ENCODE measurements around the gene BCL6.

The BCL6 gene

DNA sequence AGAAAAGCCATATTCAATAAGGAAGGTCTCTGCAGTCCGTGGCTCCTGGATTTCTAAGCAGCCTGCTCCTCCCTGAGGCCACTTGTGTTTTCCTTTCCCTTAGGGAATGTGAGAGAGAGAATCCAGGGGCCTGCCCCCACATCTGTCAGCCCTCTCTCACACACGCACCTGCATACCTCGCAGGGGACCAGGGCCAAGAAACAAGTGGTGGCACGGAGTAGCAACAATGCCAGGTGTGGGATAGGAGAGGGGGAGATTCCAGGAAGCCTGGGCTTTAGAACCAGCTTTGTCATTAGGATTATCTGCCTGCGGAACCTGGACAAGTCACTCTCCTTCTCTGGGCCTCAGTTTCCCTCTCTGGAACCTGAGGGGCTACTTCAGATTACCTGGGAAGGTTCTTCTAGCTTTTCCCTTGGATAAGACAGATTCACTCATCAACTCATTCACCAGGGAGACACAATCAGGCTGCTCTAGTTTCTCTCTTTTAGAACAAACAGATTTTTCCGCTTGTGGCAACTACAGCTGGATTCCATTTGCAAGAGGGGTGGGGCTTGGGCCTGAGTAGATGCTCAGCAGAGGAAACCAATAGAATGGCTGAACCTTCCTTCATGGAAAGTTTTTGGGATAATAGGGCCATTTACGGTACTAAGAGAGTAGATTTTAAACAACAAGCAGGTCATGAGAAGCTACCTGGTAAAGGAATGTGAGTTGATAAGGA is 19.5 kb downstream of the BCL6 start:
- no peak overlapping the region for H3K27ac ChIP-seq (ENCODE audit: low read depth, low read length)
- H2AFZ ChIP-seq (ENCODE audit: low read length, unreplicated experiment), result no peak overlapping the region
- no peaks in the 10 kb centered on the region for H3K79me2 ChIP-seq (ENCODE audit: control insufficient read depth, insufficient read depth, low read length, unreplicated experiment)
- H3K36me3 ChIP-seq (ENCODE audit: insufficient read depth, low read length), result peaks cover 63% of the 10 kb centered on the region
- no peaks in the 10 kb centered on the region for H3K4me1 ChIP-seq (ENCODE audit: control insufficient read depth, insufficient read depth, low read length, unreplicated experiment)
- no peak overlapping the region for H3K4me3 ChIP-seq (ENCODE audit: low read depth, low read length)
- no peaks in the 10 kb centered on the region for H3K27me3 ChIP-seq (ENCODE audit: insufficient read depth, low read length)

DNA sequence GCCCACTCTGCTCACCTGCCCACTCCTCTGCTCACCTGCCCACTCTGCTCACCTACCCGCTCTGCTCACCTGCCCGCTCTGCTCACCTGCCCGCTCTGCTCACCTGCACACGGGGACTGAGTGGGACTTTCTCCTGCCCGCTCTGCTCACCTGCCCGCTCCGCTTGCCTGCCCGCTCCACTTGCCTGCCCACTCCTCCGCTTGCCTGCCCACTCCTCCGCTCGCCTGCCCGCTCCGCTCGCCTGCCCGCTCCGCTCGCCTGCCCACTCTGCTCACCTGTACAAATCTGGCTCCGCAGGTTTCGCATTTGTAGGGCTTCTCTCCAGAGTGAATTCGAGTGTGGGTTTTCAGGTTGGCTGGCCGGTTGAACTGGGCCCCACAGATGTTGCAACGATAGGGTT is 20.0 kb downstream of the BCL6 start:
- Histone ChIP-seq H3K4me3 (ENCODE audit: low read depth, low read length) (no peak overlapping the region), H3K36me3 (ENCODE audit: insufficient read depth, low read length) (peaks cover 58% of the 10 kb centered on the region), H3K27me3 (ENCODE audit: insufficient read depth, low read length) (no peaks in the 10 kb centered on the region), H3K27ac (ENCODE audit: low read depth, low read length) (no peak overlapping the region), H3K79me2 (ENCODE audit: control insufficient read depth, insufficient read depth, low read length, unreplicated experiment) (no peaks in the 10 kb centered on the region), H3K4me1 (ENCODE audit: control insufficient read depth, insufficient read depth, low read length, unreplicated experiment) (no peaks in the 10 kb centered on the region), H2AFZ (ENCODE audit: low read length, unreplicated experiment) (no peak overlapping the region)

DNA sequence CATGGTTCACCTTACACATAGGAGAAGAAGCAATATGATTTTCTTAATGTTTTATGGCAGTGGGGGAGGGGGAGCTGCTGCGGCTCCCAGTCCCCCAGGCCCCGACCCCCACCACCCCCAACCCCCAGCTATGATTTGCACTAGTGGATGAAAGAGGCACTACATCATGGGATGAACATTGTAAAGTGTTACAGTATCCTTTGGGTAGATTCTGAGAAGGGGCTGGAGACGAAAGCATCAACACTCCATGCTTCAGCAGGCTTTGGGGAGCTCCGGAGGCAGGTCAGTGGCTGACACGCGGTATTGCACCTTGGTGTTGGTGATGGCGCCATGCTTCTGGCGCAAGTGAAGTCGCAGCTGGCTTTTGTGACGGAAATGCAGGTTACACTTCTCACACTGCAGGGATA is 23.1 kb downstream of the BCL6 start:
- Histone ChIP-seq H3K4me3 (ENCODE audit: low read depth, low read length) (no peak overlapping the region), H3K27me3 (ENCODE audit: insufficient read depth, low read length) (no peaks in the 10 kb centered on the region), H3K36me3 (ENCODE audit: insufficient read depth, low read length) (peaks cover 38% of the 10 kb centered on the region), H2AFZ (ENCODE audit: low read length, unreplicated experiment) (no peak overlapping the region), H3K79me2 (ENCODE audit: control insufficient read depth, insufficient read depth, low read length, unreplicated experiment) (no peaks in the 10 kb centered on the region), H3K27ac (ENCODE audit: low read depth, low read length) (no peak overlapping the region), H3K4me1 (ENCODE audit: control insufficient read depth, insufficient read depth, low read length, unreplicated experiment) (no peaks in the 10 kb centered on the region)

DNA sequence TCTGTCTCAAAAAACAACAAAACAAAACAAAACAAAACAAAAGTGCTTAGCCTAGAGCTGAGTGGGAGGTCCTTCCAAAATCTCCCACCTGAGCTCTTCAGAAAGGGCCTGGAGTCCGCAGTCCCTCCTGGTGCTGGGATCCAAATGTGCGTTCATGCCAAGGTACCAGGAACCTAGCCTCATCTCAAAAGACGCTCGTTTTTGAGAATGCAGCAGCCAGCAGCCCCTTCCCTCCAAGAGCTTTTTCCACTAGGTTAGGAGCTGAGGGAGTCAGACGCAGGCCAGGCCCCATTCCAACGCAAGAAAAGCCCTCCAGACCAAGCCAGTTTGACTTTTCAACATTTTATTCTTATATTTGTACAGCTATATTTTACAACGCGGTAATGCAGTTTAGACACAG is 24.2 kb downstream of the BCL6 start:
- H3K36me3 ChIP-seq (ENCODE audit: insufficient read depth, low read length), result peaks cover 29% of the 10 kb centered on the region
- H3K27me3 ChIP-seq (ENCODE audit: insufficient read depth, low read length), result no peaks in the 10 kb centered on the region
- no peak overlapping the region for H2AFZ ChIP-seq (ENCODE audit: low read length, unreplicated experiment)
- H3K27ac ChIP-seq (ENCODE audit: low read depth, low read length), result no peak overlapping the region
- no peak overlapping the region for H3K4me3 ChIP-seq (ENCODE audit: low read depth, low read length)
- no peaks in the 10 kb centered on the region for H3K79me2 ChIP-seq (ENCODE audit: control insufficient read depth, insufficient read depth, low read length, unreplicated experiment)
- H3K4me1 ChIP-seq (ENCODE audit: control insufficient read depth, insufficient read depth, low read length, unreplicated experiment), result no peaks in the 10 kb centered on the region

DNA sequence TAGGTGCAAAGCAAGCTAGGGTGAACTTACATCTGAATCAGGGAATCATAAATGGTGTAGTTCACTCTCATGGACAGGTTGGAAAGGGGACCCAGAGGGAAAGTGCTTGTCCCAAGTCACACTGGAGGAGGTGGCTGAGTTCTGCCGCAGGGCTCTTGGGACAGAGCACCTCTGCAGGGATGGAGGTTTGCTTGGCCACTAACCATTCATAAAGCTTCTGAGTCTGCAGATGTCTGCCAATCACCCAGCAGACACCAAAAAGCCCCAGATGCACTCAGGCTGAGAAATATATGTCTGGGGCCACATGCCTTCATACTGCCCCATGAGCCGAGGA is 25.0 kb downstream of the BCL6 start:
- Histone ChIP-seq H3K27ac (ENCODE audit: low read depth, low read length) (no peak overlapping the region), H3K36me3 (ENCODE audit: insufficient read depth, low read length) (peaks cover 24% of the 10 kb centered on the region), H3K27me3 (ENCODE audit: insufficient read depth, low read length) (no peaks in the 10 kb centered on the region), H3K4me3 (ENCODE audit: low read depth, low read length) (no peak overlapping the region), H3K4me1 (ENCODE audit: control insufficient read depth, insufficient read depth, low read length, unreplicated experiment) (no peaks in the 10 kb centered on the region), H2AFZ (ENCODE audit: low read length, unreplicated experiment) (no peak overlapping the region), H3K79me2 (ENCODE audit: control insufficient read depth, insufficient read depth, low read length, unreplicated experiment) (no peaks in the 10 kb centered on the region)

DNA sequence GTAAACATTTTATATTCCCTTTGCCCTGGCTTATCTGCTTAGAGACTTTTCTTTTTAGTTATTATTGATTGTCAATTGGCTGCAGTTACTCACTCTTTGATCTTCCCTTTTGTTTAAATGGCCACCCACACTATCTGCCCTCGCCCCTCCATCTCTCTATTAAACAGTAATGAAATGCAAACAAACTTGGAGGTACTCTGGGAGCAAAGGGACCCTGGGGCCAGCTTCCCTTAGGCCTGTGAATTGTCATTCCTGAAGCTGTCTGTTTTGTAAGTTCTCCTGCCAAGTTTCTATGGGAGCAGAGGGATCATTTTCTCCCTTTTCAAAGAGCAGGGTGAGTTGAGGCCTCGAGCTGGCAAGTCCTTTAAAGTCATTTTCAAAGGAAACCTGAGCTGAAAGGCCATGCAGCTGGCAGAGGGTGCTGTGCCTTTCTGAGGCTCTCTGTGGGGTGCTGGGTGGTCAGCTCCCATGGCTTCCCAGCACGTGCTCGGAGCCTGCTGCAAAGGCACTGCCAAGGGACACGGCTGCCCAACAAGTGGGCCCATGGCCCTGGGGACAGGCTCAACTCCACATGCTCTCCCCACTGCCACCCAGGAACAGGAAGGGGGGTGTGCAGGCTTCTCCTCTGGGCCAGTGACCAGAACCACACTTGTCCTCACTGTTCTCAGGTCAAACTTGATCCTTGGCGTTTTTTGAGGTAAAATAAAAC is 25.5 kb downstream of the BCL6 start:
- Histone ChIP-seq H3K27ac (ENCODE audit: low read depth, low read length) (no peak overlapping the region), H2AFZ (ENCODE audit: low read length, unreplicated experiment) (no peak overlapping the region), H3K4me3 (ENCODE audit: low read depth, low read length) (no peak overlapping the region), H3K4me1 (ENCODE audit: control insufficient read depth, insufficient read depth, low read length, unreplicated experiment) (no peaks in the 10 kb centered on the region), H3K27me3 (ENCODE audit: insufficient read depth, low read length) (no peaks in the 10 kb centered on the region), H3K36me3 (ENCODE audit: insufficient read depth, low read length) (peaks cover 23% of the 10 kb centered on the region), H3K79me2 (ENCODE audit: control insufficient read depth, insufficient read depth, low read length, unreplicated experiment) (no peaks in the 10 kb centered on the region)

DNA sequence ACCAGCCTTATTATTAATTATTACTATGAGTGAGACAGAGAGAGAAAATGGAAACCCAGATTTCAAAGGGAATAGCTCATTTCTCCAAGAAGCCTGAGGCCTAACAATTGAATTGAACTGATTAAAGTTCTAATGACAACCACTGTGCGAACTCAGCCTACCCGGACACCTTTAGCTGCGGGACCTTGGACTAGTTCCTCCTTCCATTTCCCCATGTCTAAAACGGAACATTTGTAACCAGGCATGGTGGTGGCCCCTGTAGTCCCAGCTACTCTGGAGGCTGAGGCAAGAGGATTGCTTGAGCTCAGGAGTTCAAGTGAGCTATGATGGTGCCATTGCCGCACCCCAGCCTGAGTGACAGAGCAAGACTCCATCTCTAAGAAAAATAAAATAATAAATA is 26.5 kb downstream of the BCL6 start:
- no peak overlapping the region for H3K4me3 ChIP-seq (ENCODE audit: low read depth, low read length)
- peaks cover 4% of the 10 kb centered on the region for H3K4me1 ChIP-seq (ENCODE audit: control insufficient read depth, insufficient read depth, low read length, unreplicated experiment)
- no peak overlapping the region for H3K27ac ChIP-seq (ENCODE audit: low read depth, low read length)
- H2AFZ ChIP-seq (ENCODE audit: low read length, unreplicated experiment), result no peak overlapping the region
- no peaks in the 10 kb centered on the region for H3K27me3 ChIP-seq (ENCODE audit: insufficient read depth, low read length)
- no peaks in the 10 kb centered on the region for H3K79me2 ChIP-seq (ENCODE audit: control insufficient read depth, insufficient read depth, low read length, unreplicated experiment)
- peaks cover 13% of the 10 kb centered on the region for H3K36me3 ChIP-seq (ENCODE audit: insufficient read depth, low read length)

DNA sequence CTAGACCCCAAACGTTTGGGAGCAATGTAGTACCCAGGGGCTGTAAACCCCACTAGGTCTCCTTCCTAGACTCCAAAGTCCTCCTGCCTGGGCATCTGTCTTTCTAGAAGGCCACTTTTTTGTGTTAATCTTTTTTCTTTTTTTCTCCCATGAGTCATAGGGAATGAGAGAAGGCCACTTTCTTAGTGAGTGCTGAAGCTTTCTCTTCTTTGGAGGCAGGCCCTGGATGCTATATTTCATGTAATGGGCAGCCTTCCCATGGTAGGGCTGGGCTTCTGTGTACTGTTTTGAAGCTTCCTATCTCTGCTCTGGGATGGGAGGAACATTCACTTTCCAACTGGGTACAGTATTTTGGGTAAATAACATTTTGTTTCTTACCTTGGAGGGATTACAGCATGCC is 27.7 kb downstream of the BCL6 start:
- no peak overlapping the region for H3K27ac ChIP-seq (ENCODE audit: low read depth, low read length)
- peaks cover 7% of the 10 kb centered on the region for H3K36me3 ChIP-seq (ENCODE audit: insufficient read depth, low read length)
- peaks cover 5% of the 10 kb centered on the region for H3K4me1 ChIP-seq (ENCODE audit: control insufficient read depth, insufficient read depth, low read length, unreplicated experiment)
- no peaks in the 10 kb centered on the region for H3K27me3 ChIP-seq (ENCODE audit: insufficient read depth, low read length)
- H3K4me3 ChIP-seq (ENCODE audit: low read depth, low read length), result no peak overlapping the region
- H3K79me2 ChIP-seq (ENCODE audit: control insufficient read depth, insufficient read depth, low read length, unreplicated experiment), result no peaks in the 10 kb centered on the region
- H2AFZ ChIP-seq (ENCODE audit: low read length, unreplicated experiment), result no peak overlapping the region

DNA sequence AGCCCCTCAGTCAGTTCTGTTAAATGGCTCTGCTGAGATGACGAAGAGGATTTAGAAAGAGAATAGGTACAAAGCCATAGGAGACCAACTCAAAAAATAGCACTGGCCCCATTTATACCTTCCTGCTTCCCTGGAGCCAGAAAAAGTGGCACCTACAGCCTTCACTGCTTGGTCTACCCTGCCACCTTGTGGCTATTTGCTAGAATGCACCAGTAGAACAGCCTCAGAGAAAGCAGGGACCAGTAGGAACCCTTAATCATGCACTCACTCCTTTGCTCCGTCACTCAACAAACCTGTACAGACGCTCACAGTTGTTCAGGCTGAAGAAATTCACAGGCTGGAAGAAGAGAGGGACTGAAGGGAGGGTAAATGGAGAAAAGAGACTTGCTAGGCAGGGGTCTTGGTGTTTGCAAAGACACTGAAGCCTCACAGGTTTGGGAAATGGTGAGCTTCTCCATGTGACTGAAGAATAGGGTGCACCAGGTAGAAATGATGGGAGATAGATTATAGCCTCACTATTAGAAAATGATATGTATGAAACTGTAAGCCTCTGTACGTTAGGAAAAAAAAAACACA is 30.8 kb downstream of the BCL6 start:
- Histone ChIP-seq H3K27me3 (ENCODE audit: insufficient read depth, low read length) (no peaks in the 10 kb centered on the region), H3K36me3 (ENCODE audit: insufficient read depth, low read length) (no peaks in the 10 kb centered on the region), H3K4me3 (ENCODE audit: low read depth, low read length) (no peak overlapping the region), H3K79me2 (ENCODE audit: control insufficient read depth, insufficient read depth, low read length, unreplicated experiment) (no peaks in the 10 kb centered on the region), H2AFZ (ENCODE audit: low read length, unreplicated experiment) (peak overlapping the region; percentile 85), H3K4me1 (ENCODE audit: control insufficient read depth, insufficient read depth, low read length, unreplicated experiment) (peaks cover 5% of the 10 kb centered on the region), H3K27ac (ENCODE audit: low read depth, low read length) (no peak overlapping the region)

DNA sequence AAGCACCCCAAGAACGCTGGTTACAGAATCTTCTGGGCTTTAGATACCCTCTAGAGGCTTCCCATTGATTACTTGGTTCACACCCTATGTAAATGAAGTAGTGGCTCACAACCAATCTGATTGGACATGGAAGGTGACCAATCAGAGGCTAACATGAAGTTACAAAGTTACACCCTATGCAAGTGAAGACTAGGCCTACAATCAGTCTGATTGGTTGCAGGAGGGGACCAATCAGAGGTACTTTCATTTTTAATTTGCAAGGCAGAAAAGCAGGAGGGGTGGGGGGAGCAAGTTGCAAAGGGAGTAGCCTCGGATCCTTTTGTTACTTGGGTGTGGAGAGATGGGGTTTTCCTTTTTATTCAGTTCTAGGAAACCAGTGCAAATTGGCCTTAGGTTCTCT is 31.8 kb downstream of the BCL6 start:
- Histone ChIP-seq H3K4me3 (ENCODE audit: low read depth, low read length) (no peak overlapping the region), H3K79me2 (ENCODE audit: control insufficient read depth, insufficient read depth, low read length, unreplicated experiment) (no peaks in the 10 kb centered on the region), H3K27ac (ENCODE audit: low read depth, low read length) (no peak overlapping the region), H3K4me1 (ENCODE audit: control insufficient read depth, insufficient read depth, low read length, unreplicated experiment) (peaks cover 5% of the 10 kb centered on the region), H3K27me3 (ENCODE audit: insufficient read depth, low read length) (no peaks in the 10 kb centered on the region), H3K36me3 (ENCODE audit: insufficient read depth, low read length) (no peaks in the 10 kb centered on the region), H2AFZ (ENCODE audit: low read length, unreplicated experiment) (peak overlapping the region; percentile 85)

DNA sequence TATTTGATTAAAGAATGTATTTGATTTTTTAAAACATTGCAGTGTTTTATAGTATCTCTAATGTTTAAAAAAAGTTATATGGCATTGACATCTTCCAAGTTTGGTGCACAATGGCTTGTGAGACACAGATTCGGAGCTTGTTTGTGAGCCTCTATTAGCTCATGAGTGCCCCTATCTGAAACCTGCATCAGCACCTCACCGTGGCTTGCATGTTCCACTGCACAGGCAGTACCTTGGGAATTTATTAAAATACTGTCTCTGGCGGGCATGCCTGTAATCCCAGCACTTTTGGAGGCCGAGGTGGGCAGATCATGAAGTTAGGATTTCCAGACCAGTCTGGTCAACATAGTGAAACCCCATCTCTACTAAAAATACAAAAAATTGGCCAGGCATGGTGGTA is 36.1 kb downstream of the BCL6 start:
- no peaks in the 10 kb centered on the region for H3K27me3 ChIP-seq (ENCODE audit: insufficient read depth, low read length)
- no peaks in the 10 kb centered on the region for H3K36me3 ChIP-seq (ENCODE audit: insufficient read depth, low read length)
- peaks cover 5% of the 10 kb centered on the region for H3K4me1 ChIP-seq (ENCODE audit: control insufficient read depth, insufficient read depth, low read length, unreplicated experiment)
- H2AFZ ChIP-seq (ENCODE audit: low read length, unreplicated experiment), result no peak overlapping the region
- no peak overlapping the region for H3K27ac ChIP-seq (ENCODE audit: low read depth, low read length)
- no peaks in the 10 kb centered on the region for H3K79me2 ChIP-seq (ENCODE audit: control insufficient read depth, insufficient read depth, low read length, unreplicated experiment)
- H3K4me3 ChIP-seq (ENCODE audit: low read depth, low read length), result no peak overlapping the region

All from ACC112 (cell line).